ENCODE results near the gene PRG2.
"Not testable (repeated sequence)": the region's sequence is repeated elsewhere in the genome, so short reads cannot be mapped to it uniquely, and the experiment has no call there.

Gene PRG2

GRCh38 chr11:57363131-57364080 lies 27.0 kb downstream of the PRG2 start:
- DNase-seq = no peak

DNA sequence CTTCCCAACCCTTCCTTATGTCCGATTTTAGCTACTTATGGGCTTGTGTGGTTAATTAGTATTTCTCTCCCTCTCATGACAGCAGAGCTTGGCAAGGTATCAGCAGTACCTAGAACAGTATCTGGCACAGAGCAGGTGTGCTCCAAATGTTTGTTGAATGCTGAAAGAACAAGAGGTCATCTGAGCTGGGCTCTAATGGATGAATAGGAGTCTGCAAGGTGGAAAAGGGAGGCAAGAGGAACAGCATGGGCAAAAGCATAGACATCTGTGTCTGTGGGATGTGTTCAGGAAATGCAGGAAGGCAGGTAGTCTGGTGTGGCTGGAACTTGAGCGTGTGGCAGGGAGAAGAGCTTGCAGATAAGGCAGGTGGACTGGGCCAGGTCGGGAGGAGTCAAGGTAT lies 28.5 kb downstream of the PRG2 start:
- DNase-seq = no peak

DNA sequence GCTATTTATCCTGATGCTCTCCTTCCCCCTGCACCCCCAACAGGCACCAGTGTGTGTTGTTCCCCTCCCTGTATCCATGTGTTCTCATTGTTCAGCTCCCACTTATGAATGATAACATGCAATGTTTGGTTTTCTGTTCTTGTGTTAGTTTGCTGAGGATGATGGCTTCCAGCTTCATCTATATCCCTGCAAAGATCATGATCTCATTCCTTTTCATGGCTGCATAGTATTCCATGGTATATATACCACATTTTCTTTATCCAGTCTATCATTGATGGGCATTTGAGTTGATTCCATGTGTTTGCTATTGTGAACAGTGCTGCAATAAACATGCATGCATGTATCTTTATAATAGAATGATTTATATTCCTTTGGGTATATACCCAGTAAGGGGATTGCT lies 29.0 kb downstream of the PRG2 start:
- not testable (repeated sequence) for DNase-seq

DNA sequence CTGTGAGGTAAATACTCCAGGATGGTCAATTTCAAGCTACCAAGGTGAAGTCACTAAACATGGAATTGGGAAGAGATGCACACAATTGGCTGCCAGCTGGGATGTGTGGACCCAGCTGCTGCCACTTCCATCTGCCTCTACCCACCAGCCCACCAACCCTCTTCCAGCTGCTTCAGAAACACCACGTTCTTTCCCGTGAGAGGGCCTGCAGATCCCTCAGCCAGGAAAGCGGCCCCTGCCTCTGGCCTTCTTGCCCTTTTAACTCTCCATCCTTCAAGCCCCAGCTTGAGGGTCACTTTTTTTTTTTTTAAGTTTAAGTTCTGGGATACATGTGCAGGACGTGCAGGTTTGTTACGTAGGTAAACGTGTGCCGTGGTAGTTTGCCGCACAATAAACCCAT lies 29.5 kb downstream of the PRG2 start:
- DNase-seq = no peak

- no peak for DNase-seq
These were observed 30.4 kb downstream of the PRG2 start for GRCh38 chr11:57359896-57360690.

DNA sequence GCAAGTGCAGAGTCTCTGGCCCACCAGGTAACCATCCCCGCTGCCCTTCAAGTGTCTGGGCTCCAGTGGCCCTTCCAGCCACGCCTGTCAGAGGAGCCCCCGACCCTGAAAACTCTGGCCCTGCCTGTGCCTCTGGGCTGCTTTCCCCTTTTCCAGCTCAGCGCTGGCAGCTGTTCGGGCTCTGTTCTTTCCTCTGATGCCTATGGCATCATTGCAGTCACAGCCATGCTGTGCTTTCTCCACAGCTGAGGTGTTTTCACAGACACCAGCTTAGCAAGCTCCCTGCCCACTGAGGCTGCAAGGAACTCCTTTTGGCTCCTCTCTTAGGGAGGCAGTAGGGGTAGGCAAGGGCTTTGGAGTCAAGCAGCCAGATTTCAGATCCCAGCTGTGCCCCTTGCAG lies 31.1 kb downstream of the PRG2 start:
- DNase-seq = no peak

DNA sequence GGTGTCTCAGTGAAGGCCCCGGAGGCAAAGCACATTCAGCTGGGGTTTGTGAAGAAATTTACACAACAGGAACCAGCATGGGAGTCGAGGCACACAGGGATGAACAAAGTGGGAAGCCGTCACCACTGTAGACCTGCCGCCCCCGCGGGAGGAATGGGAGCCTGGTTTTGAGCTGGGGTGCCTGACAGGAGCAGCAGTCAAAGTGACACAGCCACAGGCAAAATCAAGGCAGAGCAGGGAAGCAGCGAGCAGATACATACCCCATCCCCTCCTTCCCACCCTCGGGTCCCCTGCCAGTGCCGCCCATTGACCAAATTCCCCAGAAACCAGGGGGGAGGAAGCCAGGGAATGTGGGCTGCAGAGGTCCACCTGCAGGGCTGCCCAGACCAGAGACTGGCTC lies 31.5 kb downstream of the PRG2 start:
- no peak for DNase-seq

DNA sequence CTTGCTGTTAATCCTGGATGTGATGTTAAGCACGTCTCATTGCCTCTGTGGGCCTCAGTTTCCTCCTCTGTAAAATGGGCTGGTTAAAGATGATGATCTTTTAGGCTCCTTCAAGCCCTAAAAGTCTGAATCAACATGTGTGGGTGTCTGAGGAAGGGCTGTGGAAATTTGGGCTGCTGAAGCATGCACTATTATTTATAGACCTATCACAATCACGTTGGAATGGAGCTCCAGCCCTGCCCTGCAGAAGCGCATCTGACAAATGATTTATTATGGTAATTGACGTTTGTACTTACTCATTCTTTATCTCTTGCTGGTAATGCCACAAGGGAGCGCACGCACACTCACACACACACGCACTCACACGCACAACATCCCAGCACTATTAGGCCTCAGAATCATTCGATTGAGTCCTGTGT lies 31.9 kb downstream of the PRG2 start:
- peak in 1 of 2 donors; percentile 41 for DNase-seq

DNA sequence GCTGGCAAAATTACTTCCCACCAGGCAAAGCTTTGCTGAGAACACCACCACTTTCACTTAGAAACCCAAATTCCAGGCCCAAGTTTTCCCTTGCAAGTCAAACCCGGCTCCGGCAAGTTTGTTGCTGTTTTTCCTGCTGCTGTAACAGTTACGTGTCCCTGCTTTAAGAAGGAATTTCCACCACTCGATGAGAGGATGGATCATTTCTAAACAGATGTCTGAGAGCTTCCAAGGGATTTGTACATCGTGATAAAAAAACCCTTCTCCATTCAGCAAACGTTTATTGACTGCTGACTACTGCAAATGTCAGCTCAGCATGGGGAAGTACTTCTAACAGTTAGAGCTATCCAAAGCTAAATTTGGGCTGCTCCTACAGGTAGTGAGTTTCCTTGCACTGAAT lies 32.6 kb downstream of the PRG2 start:
- DNase-seq = no peak

- DNase-seq = no peak
These were observed 33.1 kb downstream of the PRG2 start for GRCh38 chr11:57357310-57357709.

- DNase-seq = peak; percentile 35 to 52
These were observed 34.2 kb downstream of the PRG2 start for GRCh38 chr11:57356268-57356667.

GRCh38 chr11:57354699-57355098 lies 35.8 kb downstream of the PRG2 start:
- DNase-seq = peak in 1 of 2 donors; percentile 55

DNA sequence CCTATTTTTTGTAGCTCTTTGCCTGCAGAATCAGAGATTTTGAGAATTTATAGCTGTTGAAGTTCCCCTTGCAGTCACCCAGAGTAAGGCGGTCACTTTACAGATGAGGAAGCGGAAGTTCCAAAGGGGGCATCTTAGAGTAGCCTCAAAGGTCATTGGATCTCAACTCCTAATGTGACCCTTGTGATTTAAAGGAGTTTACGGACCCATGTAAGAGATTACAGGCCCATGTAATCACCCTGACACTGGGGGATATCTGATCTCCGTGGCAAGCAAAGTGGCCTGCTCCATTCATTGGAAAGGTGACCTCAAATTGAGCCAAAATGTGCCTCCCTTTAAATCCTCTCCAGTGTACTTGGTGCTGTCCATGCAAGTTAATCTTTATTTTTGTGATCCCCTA lies 36.6 kb downstream of the PRG2 start:
- DNase-seq = peak; percentile 42 to 52

DNA sequence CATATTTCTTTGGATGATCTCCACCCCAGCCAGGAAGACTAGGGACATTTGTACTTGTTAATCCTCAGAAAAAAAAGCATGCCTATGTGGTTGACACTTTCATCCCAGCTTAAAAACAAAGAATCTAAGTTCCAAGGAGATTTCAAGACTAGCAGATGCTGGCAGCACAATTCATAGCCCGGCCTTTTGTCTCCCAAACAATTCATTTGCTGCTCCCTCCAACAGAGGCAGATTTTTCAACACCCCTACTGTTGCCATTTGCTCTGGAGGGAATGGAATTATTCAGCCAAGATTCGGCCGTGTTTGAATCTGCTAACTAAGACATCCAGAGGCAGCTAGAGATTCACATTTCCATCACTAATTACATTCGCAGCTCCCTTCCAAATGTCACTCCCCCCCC lies 37.0 kb downstream of the PRG2 start:
- no peak for DNase-seq

- no peak for DNase-seq
These were observed 37.4 kb downstream of the PRG2 start for GRCh38 chr11:57353036-57353435.

DNA sequence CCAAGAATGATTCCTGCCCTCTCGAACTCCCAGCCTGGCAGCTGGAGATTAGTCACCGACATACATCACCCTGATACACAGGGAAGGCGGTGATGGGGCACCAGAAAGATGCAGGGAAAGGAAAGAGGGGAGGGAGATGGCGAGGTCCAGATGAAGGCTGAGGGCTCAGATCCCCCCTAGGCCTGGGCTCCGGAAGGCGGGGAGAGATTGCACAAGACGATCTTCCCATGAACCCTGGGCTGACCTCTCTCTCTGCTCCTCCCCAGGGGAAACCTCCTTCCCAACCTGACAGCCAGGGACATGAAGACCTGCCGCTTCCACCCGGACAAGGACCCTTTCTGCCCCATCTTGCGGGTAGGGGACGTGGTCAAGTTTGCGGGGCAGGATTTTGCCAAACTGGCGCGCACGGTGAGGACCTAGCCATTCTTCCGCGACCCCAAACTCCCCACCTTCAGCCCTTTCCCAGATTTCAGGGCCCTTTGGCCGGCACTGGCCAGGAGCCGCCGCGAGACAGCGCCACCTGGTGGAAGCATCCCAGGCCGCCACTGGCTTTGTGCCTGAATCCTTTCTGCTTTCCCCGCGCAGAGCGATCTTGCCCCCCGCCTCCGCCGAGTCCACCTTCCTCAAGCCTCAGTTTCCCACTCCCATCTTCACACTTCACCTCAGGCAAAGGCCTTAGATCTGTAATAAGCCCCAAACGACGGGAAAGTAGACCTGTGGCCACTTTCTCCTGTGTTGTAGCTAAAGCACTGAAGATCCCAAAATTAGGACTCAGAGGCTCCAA lies 40.8 kb downstream of the PRG2 start:
- DNase-seq = peak in 1 of 2 donors; percentile 71

GRCh38 chr11:57348636-57349313 lies 41.7 kb downstream of the PRG2 start:
- no peak for DNase-seq

DNA sequence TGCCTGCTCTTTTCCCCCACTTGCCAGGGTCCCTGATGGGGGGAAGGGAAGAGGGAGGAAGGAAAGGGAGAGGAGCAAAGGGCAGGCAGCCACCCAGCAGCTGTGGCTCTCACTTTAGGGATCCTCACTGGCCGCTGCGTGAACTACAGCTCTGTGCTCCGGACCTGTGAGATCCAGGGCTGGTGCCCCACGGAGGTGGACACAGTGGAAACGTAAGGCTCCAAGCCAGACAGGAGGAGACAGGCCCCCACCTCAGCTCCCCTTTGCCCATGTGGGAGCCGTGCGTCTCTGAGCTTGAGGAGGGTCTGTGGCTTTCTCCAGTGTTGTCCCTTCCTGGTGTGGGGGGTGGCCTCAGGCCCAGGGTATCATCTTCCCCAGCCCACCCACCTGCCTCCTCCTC lies 42.4 kb downstream of the PRG2 start:
- no peak for DNase-seq

DNA sequence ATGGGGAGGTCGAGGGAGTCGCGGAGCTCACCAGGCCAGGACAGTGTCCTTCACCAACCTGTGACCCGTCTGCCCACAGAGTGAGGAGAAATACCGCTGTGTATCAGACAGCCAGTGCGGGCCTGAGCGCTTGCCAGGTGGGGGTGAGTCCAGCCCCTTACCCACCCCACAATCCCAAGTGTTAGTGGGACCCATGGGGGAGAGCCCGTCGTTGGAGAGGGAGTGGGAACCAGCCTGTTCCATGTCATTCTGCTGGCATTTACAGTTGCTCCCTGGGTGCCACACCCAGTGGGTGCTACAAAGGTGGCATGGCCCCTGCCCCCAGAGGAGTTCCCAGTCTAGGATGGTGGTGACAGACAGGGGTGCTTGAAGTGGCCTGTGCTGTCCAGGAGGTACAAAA lies 43.1 kb downstream of the PRG2 start:
- DNase-seq = no peak

DNA sequence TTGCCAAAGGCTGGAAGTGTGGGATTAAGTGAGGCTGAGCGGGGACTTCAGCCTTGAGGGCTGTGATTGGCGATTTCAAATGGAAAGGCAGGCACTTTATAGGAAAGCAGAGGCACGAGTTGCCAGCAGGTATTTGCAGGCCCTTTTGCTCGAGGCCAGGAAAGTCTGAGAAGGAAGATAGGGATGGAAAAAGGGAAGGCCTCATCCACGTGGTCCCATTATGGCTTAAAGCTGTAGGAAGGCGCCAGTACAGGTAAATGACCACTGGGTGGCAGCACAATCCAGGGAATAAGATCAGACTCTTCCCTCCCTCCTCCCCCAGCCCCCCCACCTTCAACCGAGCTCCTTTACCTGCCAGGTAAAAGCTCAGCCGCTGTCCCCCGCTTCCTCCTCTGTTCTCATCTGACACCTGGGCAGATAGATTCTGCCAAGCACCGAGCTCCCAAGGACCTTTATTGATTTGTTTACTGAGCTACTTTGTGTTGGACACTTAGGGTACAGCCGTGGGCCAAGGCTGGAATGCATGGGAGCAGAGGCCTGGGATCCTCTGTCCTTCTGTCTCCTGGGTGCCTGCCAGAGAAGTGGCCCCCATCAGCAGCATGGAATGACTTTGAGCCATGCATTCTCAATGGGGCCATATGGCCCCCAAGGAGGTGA lies 44.8 kb downstream of the PRG2 start:
- DNase-seq = peak in 1 of 2 donors; percentile 91

GRCh38 chr11:57344826-57345225 lies 45.6 kb downstream of the PRG2 start:
- DNase-seq = no peak

- DNase-seq = no peak
These were observed 46.6 kb downstream of the PRG2 start for GRCh38 chr11:57343825-57344224.

All from inflammatory macrophage treated with lipopolysaccharide for 1 hour (primary cell).